ENCODE measurements around the gene PCNX4.
A peak's percentile ranks its signal among the peaks of the same experiment; 100 is the strongest.
"Not testable (repeated sequence)": the region's sequence is repeated elsewhere in the genome, so short reads cannot be mapped to it uniquely, and the experiment has no call there.

The PCNX4 gene

GRCh38 chr14:60092526-60092920, 800 bp downstream of the PCNX4 start:
- H3K4me3 ChIP-seq: peak overlapping the region; percentile 70
- H3K4me1 ChIP-seq: peaks cover 9% of the 10 kb centered on the region
- no peaks in the 10 kb centered on the region for H3K9me3 ChIP-seq
- DNase-seq (ENCODE audit: low spot score in 2 of 2): peak in 1 of 2 experiments; percentile 33
- H3K36me3 ChIP-seq (replicated peaks): peaks cover 7% of the 10 kb centered on the region; the same call in 1 of the 2 replicates
- in situ Hi-C loops (cut with MboI; ENCODE audit: low sequenced_read_pairs): no loop called here
- no peaks in the 10 kb centered on the region for H3K27me3 ChIP-seq (ENCODE audit: low read depth)

- H3K36me3 ChIP-seq (replicated peaks): peaks cover 11% of the 10 kb centered on the region; the same call in 1 of the 2 replicates
- DNase-seq (ENCODE audit: low spot score in 2 of 2): no peak
- in situ Hi-C loops (cut with MboI; ENCODE audit: low sequenced_read_pairs): no loop called here
These were observed 1.4 kb downstream of the PCNX4 start for GRCh38 chr14:60093080-60093479.

GRCh38 chr14:60093606-60094005, 1.9 kb downstream of the PCNX4 start:
- no peak for DNase-seq (ENCODE audit: low spot score in 2 of 2)
- in situ Hi-C loops (cut with MboI; ENCODE audit: low sequenced_read_pairs): no loop called here
- peaks cover 9% of the 10 kb centered on the region for H3K4me1 ChIP-seq

More at GRCh38 chr14:60093080-60093479, 1.4 kb downstream of the PCNX4 start:
- no peaks in the 10 kb centered on the region for H3K9me3 ChIP-seq
- peak overlapping the region; percentile 70 for H3K4me3 ChIP-seq
- no peaks in the 10 kb centered on the region for H3K27me3 ChIP-seq (ENCODE audit: low read depth)
- H3K4me1 ChIP-seq: peaks cover 9% of the 10 kb centered on the region

GRCh38 chr14:60094306-60094897, 2.7 kb downstream of the PCNX4 start:
- in situ Hi-C loops (cut with MboI; ENCODE audit: low sequenced_read_pairs): no loop called here
- DNase-seq (ENCODE audit: low spot score in 2 of 2): no peak
- no peak overlapping the region for H3K4me3 ChIP-seq
- H3K36me3 ChIP-seq (replicated peaks): peaks cover 12% of the 10 kb centered on the region; the same call in 1 of the 2 replicates
- peaks cover 9% of the 10 kb centered on the region for H3K4me1 ChIP-seq
- no peaks in the 10 kb centered on the region for H3K27me3 ChIP-seq (ENCODE audit: low read depth)
- no peaks in the 10 kb centered on the region for H3K9me3 ChIP-seq

More at GRCh38 chr14:60093606-60094005, 1.9 kb downstream of the PCNX4 start:
- H3K4me3 ChIP-seq: peak overlapping the region; percentile 70
- peaks cover 12% of the 10 kb centered on the region; the same call in 1 of the 2 replicates for H3K36me3 ChIP-seq (replicated peaks)
- no peaks in the 10 kb centered on the region for H3K27me3 ChIP-seq (ENCODE audit: low read depth)
- no peaks in the 10 kb centered on the region for H3K9me3 ChIP-seq

- peaks cover 9% of the 10 kb centered on the region for H3K4me1 ChIP-seq
These were observed 3.5 kb downstream of the PCNX4 start for GRCh38 chr14:60095231-60095630.

GRCh38 chr14:60095781-60096450, 4.2 kb downstream of the PCNX4 start:
- no peak for DNase-seq (ENCODE audit: low spot score in 2 of 2)
- Histone ChIP-seq H3K9me3 (no peaks in the 10 kb centered on the region), H3K36me3 (replicated peaks) (peaks cover 12% of the 10 kb centered on the region; the same call in 1 of the 2 replicates), H3K4me3 (no peak overlapping the region), H3K4me1 (peaks cover 7% of the 10 kb centered on the region), H3K27me3 (ENCODE audit: low read depth) (no peaks in the 10 kb centered on the region)
- in situ Hi-C loops (cut with MboI; ENCODE audit: low sequenced_read_pairs): no loop called here

More at GRCh38 chr14:60095231-60095630, 3.5 kb downstream of the PCNX4 start:
- peaks cover 12% of the 10 kb centered on the region; the same call in 1 of the 2 replicates for H3K36me3 ChIP-seq (replicated peaks)
- in situ Hi-C loops (cut with MboI; ENCODE audit: low sequenced_read_pairs): no loop called here
- no peak overlapping the region for H3K4me3 ChIP-seq
- no peaks in the 10 kb centered on the region for H3K9me3 ChIP-seq
- DNase-seq (ENCODE audit: low spot score in 2 of 2): no peak
- H3K27me3 ChIP-seq (ENCODE audit: low read depth): no peaks in the 10 kb centered on the region

GRCh38 chr14:60097974-60098373, 6.3 kb downstream of the PCNX4 start:
- in situ Hi-C loops (cut with MboI; ENCODE audit: low sequenced_read_pairs): no loop called here
- no peak for DNase-seq (ENCODE audit: low spot score in 2 of 2)
- Histone ChIP-seq H3K9me3 (no peaks in the 10 kb centered on the region), H3K4me1 (peaks cover 7% of the 10 kb centered on the region), H3K4me3 (no peak overlapping the region), H3K36me3 (replicated peaks) (peaks cover 12% of the 10 kb centered on the region; the same call in 1 of the 2 replicates), H3K27me3 (ENCODE audit: low read depth) (no peaks in the 10 kb centered on the region)

- in situ Hi-C loops (cut with MboI; ENCODE audit: low sequenced_read_pairs); DNase-seq (ENCODE audit: low spot score in 2 of 2); H3K4me3 ChIP-seq; H3K27me3 ChIP-seq (ENCODE audit: low read depth); H3K9me3 ChIP-seq; H3K4me1 ChIP-seq: not testable (repeated sequence)
- peaks cover 12% of the 10 kb centered on the region; the same call in 1 of the 2 replicates for H3K36me3 ChIP-seq (replicated peaks)
These were observed 8.1 kb downstream of the PCNX4 start for GRCh38 chr14:60099855-60100254.

- in situ Hi-C loops (cut with MboI; ENCODE audit: low sequenced_read_pairs): no loop called here
- Histone ChIP-seq H3K27me3 (ENCODE audit: low read depth) (no peaks in the 10 kb centered on the region), H3K4me3 (no peak overlapping the region), H3K36me3 (replicated peaks) (peaks cover 9% of the 10 kb centered on the region; the same call in 1 of the 2 replicates), H3K4me1 (no peaks in the 10 kb centered on the region), H3K9me3 (no peaks in the 10 kb centered on the region)
- no peak for DNase-seq (ENCODE audit: low spot score in 2 of 2)
These were observed 10.1 kb downstream of the PCNX4 start for GRCh38 chr14:60101786-60102185.

- no peak overlapping the region for H3K4me3 ChIP-seq
- peaks cover 6% of the 10 kb centered on the region; the same call in 1 of the 2 replicates for H3K36me3 ChIP-seq (replicated peaks)
- H3K27me3 ChIP-seq (ENCODE audit: low read depth): no peaks in the 10 kb centered on the region
- no peak for DNase-seq (ENCODE audit: low spot score in 2 of 2)
- peaks cover 5% of the 10 kb centered on the region for H3K4me1 ChIP-seq
- in situ Hi-C loops (cut with MboI; ENCODE audit: low sequenced_read_pairs): no loop called here
- H3K9me3 ChIP-seq: no peaks in the 10 kb centered on the region
These were observed 10.7 kb downstream of the PCNX4 start for GRCh38 chr14:60102389-60102788.

GRCh38 chr14:60106339-60106738, 14.6 kb downstream of the PCNX4 start:
- H3K4me1 ChIP-seq: peaks cover 11% of the 10 kb centered on the region
- H3K36me3 ChIP-seq (replicated peaks): peaks cover 6% of the 10 kb centered on the region
- H3K9me3 ChIP-seq: no peaks in the 10 kb centered on the region
- no peak overlapping the region for H3K4me3 ChIP-seq
- no peak for DNase-seq (ENCODE audit: low spot score in 2 of 2)
- in situ Hi-C loops (cut with MboI; ENCODE audit: low sequenced_read_pairs): no loop called here
- no peaks in the 10 kb centered on the region for H3K27me3 ChIP-seq (ENCODE audit: low read depth)

- Histone ChIP-seq H3K27me3 (ENCODE audit: low read depth) (no peaks in the 10 kb centered on the region), H3K9me3 (no peaks in the 10 kb centered on the region), H3K4me1 (peaks cover 11% of the 10 kb centered on the region), H3K4me3 (no peak overlapping the region), H3K36me3 (replicated peaks) (peaks cover 6% of the 10 kb centered on the region)
- in situ Hi-C loops (cut with MboI; ENCODE audit: low sequenced_read_pairs): no loop called here
- peak in 1 of 2 experiments; percentile 24 for DNase-seq (ENCODE audit: low spot score in 2 of 2)
These were observed 15.8 kb downstream of the PCNX4 start for GRCh38 chr14:60107477-60107876.

- in situ Hi-C loops (cut with MboI; ENCODE audit: low sequenced_read_pairs): no loop called here
- no peaks in the 10 kb centered on the region for H3K27me3 ChIP-seq (ENCODE audit: low read depth)
- H3K36me3 ChIP-seq (replicated peaks): peaks cover 14% of the 10 kb centered on the region
- H3K9me3 ChIP-seq: no peaks in the 10 kb centered on the region
- DNase-seq (ENCODE audit: low spot score in 2 of 2): no peak
- H3K4me1 ChIP-seq: peaks cover 11% of the 10 kb centered on the region
- H3K4me3 ChIP-seq: no peak overlapping the region
These were observed 20.0 kb downstream of the PCNX4 start for GRCh38 chr14:60111732-60112131.

- H3K27me3 ChIP-seq (ENCODE audit: low read depth): no peaks in the 10 kb centered on the region
- no peaks in the 10 kb centered on the region for H3K9me3 ChIP-seq
- in situ Hi-C loops (cut with MboI; ENCODE audit: low sequenced_read_pairs): no loop called here
- DNase-seq (ENCODE audit: low spot score in 2 of 2): no peak
- H3K4me3 ChIP-seq: no peak overlapping the region
- H3K4me1 ChIP-seq: no peaks in the 10 kb centered on the region
- H3K36me3 ChIP-seq (replicated peaks): peaks cover 24% of the 10 kb centered on the region
These were observed 23.2 kb downstream of the PCNX4 start for GRCh38 chr14:60114881-60115280.

Data from HAP-1 (cell line).